Gastroesophageal sphincter (tissue), 3 donors: ENCODE measurements around the gene RBM28.

Source experiments
- CTCF ChIP-seq, 4 experiments: fragments of 200-600 bp in 2 of 4; fragments of 450-650 bp in 2 of 4; sonication (generic) in 1 of 4; IDR thresholded peaks; one replicate each; pipeline ENCODE4 v1.5.1; 2017 to 2019; ENCODE audit warnings: antibody characterized with exemption in 4 of 4, mild to moderate bottlenecking in 2 of 4, moderate library complexity in 2 of 4
- EP300 ChIP-seq: sonication (generic); formaldehyde crosslinking; IDR thresholded peaks from one replicate; pipeline ENCODE4 v1.6.1; 2017; ENCODE audit warnings: antibody characterized with exemption, mild to moderate bottlenecking
- POLR2AphosphoS5 ChIP-seq: sonication (generic); formaldehyde crosslinking; IDR thresholded peaks from one replicate; pipeline ENCODE4 v1.6.1; 2017; ENCODE audit warnings: antibody characterized with exemption

DNA sequence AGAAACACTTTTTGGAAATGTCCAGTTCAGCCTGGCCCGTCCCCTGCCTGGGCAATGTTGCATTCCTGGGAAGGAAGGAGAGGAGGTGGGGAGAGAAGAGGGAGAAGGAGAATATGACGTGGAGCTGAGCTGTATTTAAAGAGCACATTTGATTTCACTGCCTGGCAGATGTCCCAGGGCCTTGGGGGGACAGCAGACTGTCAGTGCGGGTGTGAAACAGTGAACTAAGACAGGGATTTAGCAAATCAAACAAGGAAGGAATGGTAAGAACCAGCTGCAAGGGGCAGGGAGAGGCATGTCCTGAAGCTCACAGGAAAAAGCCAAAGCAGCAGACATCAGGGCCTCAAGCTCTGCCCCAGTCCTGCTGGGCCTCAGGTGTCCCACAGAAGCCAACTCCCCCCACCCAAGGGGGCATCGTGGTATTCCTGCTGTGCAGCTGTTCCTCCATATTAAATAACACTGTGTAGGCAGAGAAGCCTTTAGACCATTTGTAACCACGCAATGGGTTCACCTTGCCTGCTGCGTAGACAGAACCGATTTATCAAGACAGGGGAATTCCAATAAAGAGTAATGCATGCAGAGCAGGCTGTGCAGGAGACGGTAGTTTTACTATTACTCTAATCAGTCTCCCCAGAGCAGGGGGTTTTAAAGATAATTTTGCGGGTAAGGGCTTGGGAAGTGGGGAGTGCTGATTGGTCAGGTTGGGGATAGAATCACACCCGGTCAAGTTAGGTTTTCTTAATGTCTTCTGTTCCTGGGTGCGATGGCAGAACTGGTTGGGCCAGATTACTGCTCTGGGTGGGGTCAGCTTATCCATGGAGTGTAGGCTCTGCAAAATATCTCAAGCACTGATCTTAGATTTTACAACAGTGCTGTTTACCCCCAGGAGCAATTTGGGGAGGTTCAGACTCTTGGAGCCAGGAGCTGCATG lies 84.3 kb downstream of the RBM28 start:
- TF ChIP-seq EP300 = no peak
- TF ChIP-seq POLR2AphosphoS5 = no peak
- no peak for TF ChIP-seq CTCF (IDR thresholded peaks at IDR 0.05)
